Vagina (tissue), 2 donors: ENCODE measurements around the gene COMMD3. TPM values are rescaled to one million over a fixed set of nuclear protein-coding genes. Genes with fewer than 3 reads are reported as not detected.
"Not testable (repeated sequence)": the region's sequence is repeated elsewhere in the genome, so short reads cannot be mapped to it uniquely, and the experiment has no call there.

ENCODE experiments used
- DNase-seq, 2 donors: peaks; one replicate each; pipeline ENCODE4 v3.0.0-alpha.2; 2017; ENCODE audit errors: extremely low spot score in 2 of 2
- H3K27ac ChIP-seq: fragments of 200-600 bp; sonication (generic); one replicate; pipeline ENCODE4 v1.5.1; 2019
- H3K27me3 ChIP-seq: fragments of 200-600 bp; sonication (generic); one replicate; pipeline ENCODE4 v1.5.1; 2019
- H3K36me3 ChIP-seq, 2 donors: fragments of 200-600 bp; sonication (generic); one replicate each; pipeline ENCODE4 v1.5.1; 2017 to 2019
- H3K4me1 ChIP-seq: fragments of 200-600 bp; sonication (generic); one replicate; pipeline ENCODE4 v1.5.1; 2019
- H3K4me3 ChIP-seq, 2 donors: fragments of 200-600 bp; sonication (generic); 1 replicate in 1 of 2; 2 replicates in 1 of 2; pipeline ENCODE4 v1.5.1; 2016 to 2019
- H3K9me3 ChIP-seq: fragments of 200-600 bp; sonication (generic); one replicate; pipeline ENCODE4 v1.5.1; 2019
- POLR2A ChIP-seq, 2 donors: fragments of 450-650 bp; IDR thresholded peaks; one replicate each; pipeline ENCODE4 v1.6.1; 2017; ENCODE audit warnings: antibody characterized with exemption in 2 of 2, mild to moderate bottlenecking in 2 of 2, moderate library complexity in 2 of 2
- POLR2AphosphoS5 ChIP-seq, 2 donors: sonication (generic); formaldehyde crosslinking; IDR thresholded peaks; one replicate each; pipeline ENCODE4 v1.9.0; 2017; ENCODE audit warnings: antibody characterized with exemption in 2 of 2, mild to moderate bottlenecking in 2 of 2, low read depth in 1 of 2; ENCODE audit not compliant: insufficient read depth in 1 of 2
- intact Hi-C: fragments of 100-400 bp; cut with DNase I; formaldehyde crosslinking; loops from one replicate; pipeline ENCODE4 v1.15.1; 2023
- total RNA-seq: library from RNA; depleted of rRNA; stranded (reverse); fragments of >200 nt; gene quantifications from one replicate; pipeline ENCODE4 v1.2.3, GENCODE V29; 2016
- TF ChIP-seq, protein P1 (sequence below), 3 experiments: fragments of 450-650 bp in 2 of 3; fragments of 200-600 bp in 1 of 3; sonication (generic) in 1 of 3; IDR thresholded peaks; one replicate each; pipeline ENCODE4 v1.5.1; 2017 to 2019; ENCODE audit warnings: antibody characterized with exemption in 3 of 3, mild to moderate bottlenecking in 2 of 3, moderate library complexity in 2 of 3

The COMMD3 gene
- total RNA-seq, 1 donor from 2014 or later: 27.0 TPM

- intact Hi-C loops: no loop called here
- Histone ChIP-seq H3K9me3 (no peaks in the 10 kb centered on the region), H3K4me3 (no peak overlapping the region), H3K36me3 (no peaks in the 10 kb centered on the region), H3K27me3 (no peaks in the 10 kb centered on the region), H3K4me1 (no peaks in the 10 kb centered on the region), H3K27ac (no peak overlapping the region)
- no peak for TF ChIP-seq POLR2AphosphoS5 (IDR thresholded peaks at IDR 0.05; ENCODE audit: insufficient read depth in 1 of 2, low read depth in 1 of 2)
- TF ChIP-seq, protein P1, sequence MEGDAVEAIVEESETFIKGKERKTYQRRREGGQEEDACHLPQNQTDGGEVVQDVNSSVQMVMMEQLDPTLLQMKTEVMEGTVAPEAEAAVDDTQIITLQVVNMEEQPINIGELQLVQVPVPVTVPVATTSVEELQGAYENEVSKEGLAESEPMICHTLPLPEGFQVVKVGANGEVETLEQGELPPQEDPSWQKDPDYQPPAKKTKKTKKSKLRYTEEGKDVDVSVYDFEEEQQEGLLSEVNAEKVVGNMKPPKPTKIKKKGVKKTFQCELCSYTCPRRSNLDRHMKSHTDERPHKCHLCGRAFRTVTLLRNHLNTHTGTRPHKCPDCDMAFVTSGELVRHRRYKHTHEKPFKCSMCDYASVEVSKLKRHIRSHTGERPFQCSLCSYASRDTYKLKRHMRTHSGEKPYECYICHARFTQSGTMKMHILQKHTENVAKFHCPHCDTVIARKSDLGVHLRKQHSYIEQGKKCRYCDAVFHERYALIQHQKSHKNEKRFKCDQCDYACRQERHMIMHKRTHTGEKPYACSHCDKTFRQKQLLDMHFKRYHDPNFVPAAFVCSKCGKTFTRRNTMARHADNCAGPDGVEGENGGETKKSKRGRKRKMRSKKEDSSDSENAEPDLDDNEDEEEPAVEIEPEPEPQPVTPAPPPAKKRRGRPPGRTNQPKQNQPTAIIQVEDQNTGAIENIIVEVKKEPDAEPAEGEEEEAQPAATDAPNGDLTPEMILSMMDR (IDR thresholded peaks at IDR 0.05): no peak
- no peak for TF ChIP-seq POLR2A (IDR thresholded peaks at IDR 0.05)
- DNase-seq: no peak
Observed at GRCh38 chr10:22305721-22306120, 10.5 kb upstream of the COMMD3 start.

- intact Hi-C loops: no loop called here
- Histone ChIP-seq H3K36me3 (no peaks in the 10 kb centered on the region), H3K27ac (no peak overlapping the region), H3K27me3 (no peaks in the 10 kb centered on the region), H3K4me1 (no peaks in the 10 kb centered on the region), H3K4me3 (no peak overlapping the region), H3K9me3 (no peaks in the 10 kb centered on the region)
- TF ChIP-seq POLR2AphosphoS5 (IDR thresholded peaks at IDR 0.05; ENCODE audit: insufficient read depth in 1 of 2, low read depth in 1 of 2): no peak
- TF ChIP-seq POLR2A (IDR thresholded peaks at IDR 0.05): no peak
- TF ChIP-seq, protein P1 (IDR thresholded peaks at IDR 0.05): no peak
- DNase-seq: no peak
Observed at GRCh38 chr10:22308390-22308789, 7.8 kb upstream of the COMMD3 start.

- Histone ChIP-seq H3K27me3 (no peaks in the 10 kb centered on the region), H3K27ac (no peak overlapping the region), H3K4me1 (no peaks in the 10 kb centered on the region), H3K4me3 (no peak overlapping the region), H3K36me3 (no peaks in the 10 kb centered on the region), H3K9me3 (no peaks in the 10 kb centered on the region)
- intact Hi-C loops: no loop called here
- no peak for DNase-seq
- TF ChIP-seq POLR2A (IDR thresholded peaks at IDR 0.05) (no peak), POLR2AphosphoS5 (IDR thresholded peaks at IDR 0.05; ENCODE audit: insufficient read depth in 1 of 2, low read depth in 1 of 2) (no peak)
- TF ChIP-seq, protein P1 (IDR thresholded peaks at IDR 0.05): no peak
Observed at GRCh38 chr10:22309180-22310000, 6.8 kb upstream of the COMMD3 start.

GRCh38 chr10:22310012-22310411 is 6.2 kb upstream of the COMMD3 start:
- intact Hi-C loops, H3K9me3 ChIP-seq, H3K27ac ChIP-seq, DNase-seq, H3K4me1 ChIP-seq, H3K27me3 ChIP-seq, H3K36me3 ChIP-seq, H3K4me3 ChIP-seq: not testable (repeated sequence)

DNA sequence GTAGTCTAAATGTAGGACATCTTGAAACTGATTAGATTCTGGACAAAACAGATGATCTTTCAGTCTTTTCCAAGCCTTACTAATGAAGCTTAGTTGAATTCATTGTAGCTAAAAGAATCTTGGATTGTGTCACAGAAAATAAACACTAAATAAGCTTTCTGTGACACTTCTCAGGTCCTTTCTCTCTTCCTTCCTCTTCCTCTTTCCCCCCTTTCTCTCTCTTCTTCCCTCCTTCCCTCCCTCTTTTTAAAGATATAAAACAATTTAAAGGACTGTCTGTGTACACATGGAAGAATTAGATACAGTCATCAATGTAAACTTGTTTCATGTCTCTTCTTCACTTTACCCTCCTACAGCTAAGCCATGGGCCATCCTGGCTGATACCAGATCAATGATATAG is 5.3 kb upstream of the COMMD3 start:
- intact Hi-C loops: no loop called here
- no peak for DNase-seq
- H3K4me3 ChIP-seq: no peak overlapping the region
- H3K36me3 ChIP-seq: no peaks in the 10 kb centered on the region
- no peaks in the 10 kb centered on the region for H3K4me1 ChIP-seq
- no peaks in the 10 kb centered on the region for H3K27me3 ChIP-seq
- H3K9me3 ChIP-seq: no peaks in the 10 kb centered on the region
- H3K27ac ChIP-seq: no peak overlapping the region
- TF ChIP-seq, protein P1 (IDR thresholded peaks at IDR 0.05): no peak
- TF ChIP-seq POLR2A (IDR thresholded peaks at IDR 0.05): no peak
- TF ChIP-seq POLR2AphosphoS5 (IDR thresholded peaks at IDR 0.05; ENCODE audit: insufficient read depth in 1 of 2, low read depth in 1 of 2): no peak
